ENCODE data around the gene GRPEL1. TPM values are rescaled to one million over a fixed set of nuclear protein-coding genes. Genes with fewer than 3 reads are reported as not detected.

The GRPEL1 gene
- total and polyA plus RNA-seq, 4 donors: 9.8 to 98.1 (median 40.2) TPM

- no peaks in the 10 kb centered on the region for H3K9me3 ChIP-seq (ENCODE audit: control insufficient read depth in 4 of 4, low read length in 3 of 4)
- H3K4me3 ChIP-seq (ENCODE audit: low read depth in 1 of 3, low read length in 3 of 3): no peak overlapping the region
- no peak overlapping the region for H3K27ac ChIP-seq (ENCODE audit: low read depth in 1 of 2, low read length in 2 of 2)
- H3K36me3 ChIP-seq (ENCODE audit: control insufficient read depth in 4 of 4, insufficient read depth in 3 of 4, low read depth in 1 of 4, low read length in 3 of 4): peaks cover 5 to 25% (median 13%) of the 10 kb centered on the region in 4 donors
- 87% methylated on average over 14 of the region's 14 CpGs for WGBS
- H3K4me1 ChIP-seq (ENCODE audit: control insufficient read depth in 4 of 4, insufficient read depth in 4 of 4, low read length in 3 of 4): peaks cover 13 to 34% (median 26%) of the 10 kb centered on the region in 4 donors
- no peak for DNase-seq (ENCODE audit: low spot score)
- H3K9ac ChIP-seq (ENCODE audit: low read depth in 1 of 2, low read length in 2 of 2): no peak overlapping the region
- no peaks in the 10 kb centered on the region for H3K27me3 ChIP-seq (ENCODE audit: control insufficient read depth in 4 of 4, insufficient read depth in 4 of 4, low read length in 3 of 4)
- TF ChIP-seq RAD21 (IDR thresholded peaks at IDR 0.05) (no peak), TAF1 (conservative IDR thresholded peaks at IDR 0.05) (no peak), FOXA1 (IDR thresholded peaks at IDR 0.05) (no peak), JUND (IDR thresholded peaks at IDR 0.05) (no peak), GABPA (IDR thresholded peaks at IDR 0.05 in 1 of 2, conservative IDR thresholded peaks at IDR 0.05 in 1 of 2) (no peak), REST (IDR thresholded peaks at IDR 0.05) (no peak), FOXA2 (IDR thresholded peaks at IDR 0.05) (no peak), CTCF (IDR thresholded peaks at IDR 0.05; ENCODE audit: low read depth, low read length, missing input control) (no peak), ZBTB33 (IDR thresholded peaks at IDR 0.05) (no peak), NR2F2 (IDR thresholded peaks at IDR 0.05) (no peak), EGR1 (IDR thresholded peaks at IDR 0.05; ENCODE audit: low read depth in 2 of 2) (no peak), HNF4A (conservative IDR thresholded peaks at IDR 0.05) (no peak), RXRA (IDR thresholded peaks at IDR 0.05) (no peak), SP1 (IDR thresholded peaks at IDR 0.05) (no peak), MAX (IDR thresholded peaks at IDR 0.05) (no peak), ATF3 (IDR thresholded peaks at IDR 0.05) (no peak), HNF4G (IDR thresholded peaks at IDR 0.05) (no peak), YY1 (IDR thresholded peaks at IDR 0.05) (no peak)
Observed at GRCh38 chr4:7051905-7052304, 16.0 kb downstream of the GRPEL1 start.
